SH-SY5Y (cell line): Measurements from ENCODE around the gene P3H4.

Experiments used
- GATA2 ChIP-seq: IDR thresholded peaks from 2 replicates; pipeline ENCODE4 v1.6.1; 2011; ENCODE audit warnings: mild to moderate bottlenecking, low read depth, low read length
- GATA3 ChIP-seq: IDR thresholded peaks from 2 replicates; pipeline ENCODE4 v1.6.1; 2011; ENCODE audit warnings: low read depth, mild to moderate bottlenecking, low read length, moderate library complexity

Gene P3H4

GRCh38 chr17:41823580-41823979 lies 11.8 kb upstream of the P3H4 start:
- TF ChIP-seq GATA2 (no peak), GATA3 (no peak)

DNA sequence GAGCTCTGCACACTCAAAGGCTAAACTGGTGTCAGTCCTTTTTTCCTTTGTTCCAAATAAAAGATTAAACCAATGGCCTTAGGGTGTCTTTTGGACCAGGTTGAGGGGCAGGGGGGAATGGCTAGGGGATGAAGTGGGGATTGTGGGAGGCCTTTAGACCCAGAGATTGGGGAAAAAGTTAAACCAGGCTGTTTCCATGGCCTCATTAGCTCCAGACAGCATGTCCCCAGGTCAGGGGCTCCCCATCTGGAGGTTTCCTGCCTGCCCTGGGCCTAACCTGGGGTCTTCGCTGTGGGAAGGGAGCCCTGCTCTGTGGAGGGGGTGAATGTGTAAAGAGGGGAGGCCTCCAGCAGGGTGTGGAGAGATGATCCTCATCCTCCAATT lies 11.4 kb upstream of the P3H4 start:
- TF ChIP-seq GATA2 (no peak), GATA3 (no peak)

DNA sequence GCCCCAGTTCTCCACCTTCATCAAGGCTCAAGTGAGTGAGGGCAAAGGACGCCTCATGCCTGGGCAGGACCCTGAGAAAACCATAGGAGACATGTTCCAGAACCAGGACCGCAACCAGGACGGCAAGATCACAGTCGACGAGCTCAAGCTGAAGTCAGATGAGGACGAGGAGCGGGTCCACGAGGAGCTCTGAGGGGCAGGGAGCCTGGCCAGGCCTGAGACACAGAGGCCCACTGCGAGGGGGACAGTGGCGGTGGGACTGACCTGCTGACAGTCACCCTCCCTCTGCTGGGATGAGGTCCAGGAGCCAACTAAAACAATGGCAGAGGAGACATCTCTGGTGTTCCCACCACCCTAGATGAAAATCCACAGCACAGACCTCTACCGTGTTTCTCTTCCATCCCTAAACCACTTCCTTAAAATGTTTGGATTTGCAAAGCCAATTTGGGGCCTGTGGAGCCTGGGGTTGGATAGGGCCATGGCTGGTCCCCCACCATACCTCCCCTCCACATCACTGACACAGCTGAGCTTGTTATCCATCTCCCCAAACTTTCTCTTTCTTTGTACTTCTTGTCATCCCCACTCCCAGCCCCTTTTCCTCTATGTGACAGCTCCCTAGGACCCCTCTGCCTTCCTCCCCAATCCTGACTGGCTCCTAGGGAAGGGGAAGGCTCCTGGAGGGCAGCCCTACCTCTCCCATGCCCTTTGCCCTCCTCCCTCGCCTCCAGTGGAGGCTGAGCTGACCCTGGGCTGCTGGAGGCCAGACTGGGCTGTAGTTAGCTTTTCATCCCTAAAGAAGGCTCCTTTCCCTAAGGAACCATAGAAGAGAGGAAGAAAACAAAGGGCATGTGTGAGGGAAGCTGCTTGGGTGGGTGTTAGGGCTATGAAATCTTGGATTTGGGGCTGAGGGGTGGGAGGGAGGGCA lies 10.7 kb upstream of the P3H4 start:
- TF ChIP-seq GATA2 (no peak), GATA3 (no peak)

DNA sequence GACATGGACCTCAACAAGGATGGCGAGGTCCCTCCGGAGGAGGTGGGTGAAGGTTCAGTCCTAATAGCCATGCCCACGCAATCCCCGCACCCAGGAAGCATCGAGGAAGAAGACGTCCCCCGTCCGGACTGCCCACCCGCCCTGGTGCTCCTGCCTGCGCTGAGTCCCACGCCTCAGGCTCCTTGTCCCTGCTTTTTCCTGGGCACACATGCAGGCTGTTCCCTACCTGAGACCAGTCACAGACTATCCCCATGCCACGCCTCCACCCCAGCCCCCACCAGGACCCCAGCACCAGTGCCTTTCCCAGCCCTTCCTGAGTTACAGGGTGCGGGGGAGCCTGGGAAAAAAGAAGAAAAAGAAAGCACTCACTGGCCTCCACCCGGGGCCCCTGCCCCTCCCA lies 10.0 kb upstream of the P3H4 start:
- TF ChIP-seq GATA3 = no peak
- TF ChIP-seq GATA2 = no peak

- TF ChIP-seq GATA2 = no peak
- TF ChIP-seq GATA3 = no peak
Measured at GRCh38 chr17:41818024-41818423, 6.3 kb upstream of the P3H4 start.

- no peak for TF ChIP-seq GATA2
- no peak for TF ChIP-seq GATA3
Measured at GRCh38 chr17:41816637-41817320, 5.0 kb upstream of the P3H4 start.

DNA sequence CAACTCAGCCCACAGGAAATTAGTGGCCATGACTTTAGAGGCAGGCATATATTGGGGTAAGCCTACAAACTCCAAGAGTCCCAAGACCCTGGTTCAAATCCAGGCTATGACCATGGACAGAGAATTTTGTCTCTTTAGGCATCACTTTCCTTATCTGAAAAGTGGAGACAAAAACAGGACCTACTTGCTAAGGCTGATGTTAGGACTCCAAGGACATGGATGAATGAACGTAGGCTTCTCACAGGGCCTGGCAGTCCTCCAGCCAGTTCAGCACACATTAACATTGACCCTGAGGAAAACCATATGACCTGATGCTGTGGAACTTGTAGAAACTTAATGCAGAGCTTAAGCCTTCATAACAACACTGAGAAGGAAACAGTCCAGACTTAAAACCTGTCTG lies 2.4 kb upstream of the P3H4 start:
- no peak for TF ChIP-seq GATA3
- TF ChIP-seq GATA2 = no peak

- no peak for TF ChIP-seq GATA2
- no peak for TF ChIP-seq GATA3
Measured at GRCh38 chr17:41813699-41814124, 2.0 kb upstream of the P3H4 start.

DNA sequence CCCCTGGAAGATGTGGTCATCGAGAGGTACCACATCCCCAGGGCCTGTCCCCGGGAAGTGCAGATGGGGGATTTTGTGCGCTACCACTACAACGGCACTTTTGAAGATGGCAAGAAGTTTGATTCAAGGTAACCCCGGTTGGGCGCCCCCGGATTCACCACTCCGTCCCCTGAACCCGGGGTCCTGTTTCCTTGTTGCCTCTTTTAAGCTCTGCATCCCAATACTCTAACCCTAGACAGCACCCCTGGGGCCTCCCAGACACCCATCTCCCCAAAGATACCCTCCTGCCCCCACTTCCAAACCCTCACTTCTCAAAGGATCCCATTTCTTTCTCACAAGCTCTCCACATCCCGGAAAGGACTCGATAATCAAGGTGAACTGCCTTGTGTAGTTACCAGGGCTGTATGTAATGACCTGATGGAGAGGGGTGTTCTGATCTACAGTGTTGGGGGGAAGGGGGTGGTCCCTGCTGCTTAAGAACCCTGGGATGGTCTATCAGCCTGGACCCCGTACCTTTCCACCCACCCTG lies 1.5 kb upstream of the P3H4 start:
- TF ChIP-seq GATA3 (no peak), GATA2 (no peak)

DNA sequence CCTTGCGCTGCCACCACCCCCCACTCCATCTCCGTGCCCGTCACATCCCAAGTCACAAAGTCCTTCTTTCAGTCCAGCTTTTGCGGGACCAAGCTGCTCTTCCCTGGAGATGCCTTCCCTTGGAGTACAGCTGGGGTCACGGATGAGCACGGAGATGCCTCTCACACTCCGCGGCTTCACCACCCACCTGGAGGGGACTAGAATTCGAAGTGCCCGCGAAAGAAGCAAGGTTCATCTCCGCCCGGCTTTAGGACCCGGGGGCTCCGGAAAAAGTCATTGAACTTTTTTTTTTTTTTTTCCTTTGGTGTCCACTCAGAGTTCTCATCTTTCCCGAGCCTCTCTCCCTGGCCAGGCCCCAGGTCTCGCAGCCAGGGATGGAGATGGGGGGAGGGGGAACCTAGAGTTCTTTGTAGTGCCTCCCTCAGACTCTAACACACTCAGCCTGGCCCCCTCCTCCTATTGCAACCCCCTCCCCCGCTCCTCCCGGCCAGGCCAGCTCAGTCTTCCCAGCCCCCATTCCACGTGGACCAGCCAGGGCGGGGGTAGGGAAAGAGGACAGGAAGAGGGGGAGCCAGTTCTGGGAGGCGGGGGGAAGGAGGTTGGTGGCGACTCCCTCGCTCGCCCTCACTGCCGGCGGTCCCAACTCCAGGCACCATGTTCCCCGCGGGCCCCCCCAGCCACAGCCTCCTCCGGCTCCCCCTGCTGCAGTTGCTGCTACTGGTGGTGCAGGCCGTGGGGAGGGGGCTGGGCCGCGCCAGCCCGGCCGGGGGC lies 817 bp upstream of the P3H4 start, which contains the start of gene FKBP10:
FKBP10 (plus strand) TSS at position 624 of the 771 bp plus-strand sequence; CDS start at position 655, 31 bp downstream.
- TF ChIP-seq GATA3 (no peak), GATA2 (no peak)

- no peak for TF ChIP-seq GATA2
- no peak for TF ChIP-seq GATA3
Measured at GRCh38 chr17:41810659-41811548, 845 bp downstream of the P3H4 start.

- TF ChIP-seq GATA3 (no peak), GATA2 (no peak)
Measured at GRCh38 chr17:41806685-41807445, 4.9 kb downstream of the P3H4 start.
